Prostate gland (tissue), 2 donors: Measurements from ENCODE around the gene TMEM240.

Source experiments
- POLR2A ChIP-seq: fragments of 450-650 bp; IDR thresholded peaks from one replicate; pipeline ENCODE4 v1.6.1; 2016; ENCODE audit warnings: antibody characterized with exemption, mild to moderate bottlenecking
- TF ChIP-seq, protein P1 (sequence below), 4 experiments: fragments of 200-600 bp in 2 of 4; fragments of 450-650 bp in 2 of 4; sonication (generic) in 2 of 4; IDR thresholded peaks; 1 replicate in 3 of 4; 2 replicates in 1 of 4; pipeline ENCODE4 v1.5.1; 2016 to 2019; ENCODE audit warnings: antibody characterized with exemption in 4 of 4, mild to moderate bottlenecking in 2 of 4, moderate library complexity in 2 of 4

DNA sequence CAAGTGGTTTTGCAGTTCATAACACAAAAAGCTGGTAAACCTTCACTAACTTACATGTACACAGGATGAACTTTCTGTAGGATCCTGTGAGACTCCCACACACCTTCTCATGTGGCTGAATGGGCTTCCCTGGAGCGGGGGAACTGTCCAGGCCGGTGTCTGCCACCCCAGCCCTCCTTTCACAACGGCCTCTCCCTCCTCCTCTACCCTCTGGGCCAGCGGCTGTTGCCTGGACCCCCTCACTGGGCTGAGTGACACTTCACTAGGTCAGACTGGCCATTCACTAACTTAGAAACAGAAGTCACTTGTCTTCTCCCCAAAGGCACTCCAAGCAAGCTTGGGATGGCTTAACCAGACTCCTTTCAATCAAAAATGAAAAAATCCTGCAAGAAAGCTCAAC, 18.2 kb upstream of the TMEM240 start:
- TF ChIP-seq, protein P1, sequence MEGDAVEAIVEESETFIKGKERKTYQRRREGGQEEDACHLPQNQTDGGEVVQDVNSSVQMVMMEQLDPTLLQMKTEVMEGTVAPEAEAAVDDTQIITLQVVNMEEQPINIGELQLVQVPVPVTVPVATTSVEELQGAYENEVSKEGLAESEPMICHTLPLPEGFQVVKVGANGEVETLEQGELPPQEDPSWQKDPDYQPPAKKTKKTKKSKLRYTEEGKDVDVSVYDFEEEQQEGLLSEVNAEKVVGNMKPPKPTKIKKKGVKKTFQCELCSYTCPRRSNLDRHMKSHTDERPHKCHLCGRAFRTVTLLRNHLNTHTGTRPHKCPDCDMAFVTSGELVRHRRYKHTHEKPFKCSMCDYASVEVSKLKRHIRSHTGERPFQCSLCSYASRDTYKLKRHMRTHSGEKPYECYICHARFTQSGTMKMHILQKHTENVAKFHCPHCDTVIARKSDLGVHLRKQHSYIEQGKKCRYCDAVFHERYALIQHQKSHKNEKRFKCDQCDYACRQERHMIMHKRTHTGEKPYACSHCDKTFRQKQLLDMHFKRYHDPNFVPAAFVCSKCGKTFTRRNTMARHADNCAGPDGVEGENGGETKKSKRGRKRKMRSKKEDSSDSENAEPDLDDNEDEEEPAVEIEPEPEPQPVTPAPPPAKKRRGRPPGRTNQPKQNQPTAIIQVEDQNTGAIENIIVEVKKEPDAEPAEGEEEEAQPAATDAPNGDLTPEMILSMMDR (IDR thresholded peaks at IDR 0.05), result no peak
- TF ChIP-seq POLR2A, result no peak
